Subcutaneous abdominal adipose tissue (tissue), 5 donors: ENCODE measurements around the gene TTC24.

Source experiments
- H3K27ac ChIP-seq: one replicate; pipeline ENCODE4 v1.7.0; 2013; ENCODE audit warnings: low read depth, mild to moderate bottlenecking, inconsistent platforms, low read length, moderate library complexity
- H3K27me3 ChIP-seq, 5 donors: one replicate each; pipeline ENCODE4 v1.7.0; 2013; ENCODE audit warnings: low read length in 5 of 5, inconsistent platforms in 1 of 5; ENCODE audit not compliant: control insufficient read depth in 5 of 5, insufficient read depth in 4 of 5
- H3K36me3 ChIP-seq, 5 donors: one replicate each; pipeline ENCODE4 v1.7.0; 2013; ENCODE audit warnings: low read length in 5 of 5; ENCODE audit not compliant: control insufficient read depth in 5 of 5, insufficient read depth in 5 of 5
- H3K4me1 ChIP-seq, 5 donors: one replicate each; pipeline ENCODE4 v1.7.0; 2013; ENCODE audit warnings: low read length in 5 of 5, mild to moderate bottlenecking in 3 of 5, moderate library complexity in 1 of 5; ENCODE audit not compliant: control insufficient read depth in 5 of 5, insufficient read depth in 5 of 5
- H3K4me3 ChIP-seq, 5 donors: one replicate each; pipeline ENCODE4 v1.7.0; 2013; ENCODE audit warnings: low read length in 5 of 5, low read depth in 1 of 5
- H3K9ac ChIP-seq, 5 donors: one replicate each; pipeline ENCODE4 v1.7.0; 2013; ENCODE audit warnings: low read length in 5 of 5, mild to moderate bottlenecking in 4 of 5, moderate library complexity in 3 of 5
- H3K9me3 ChIP-seq, 5 donors: one replicate each; pipeline ENCODE4 v1.7.0; 2013; ENCODE audit warnings: low read length in 5 of 5; ENCODE audit not compliant: control insufficient read depth in 5 of 5
- donor health status: healthy.
- donor health status: healthy.
- donor health status: healthy.
- donor health status: healthy.
- donor health status: healthy.

TTC24 gene

DNA sequence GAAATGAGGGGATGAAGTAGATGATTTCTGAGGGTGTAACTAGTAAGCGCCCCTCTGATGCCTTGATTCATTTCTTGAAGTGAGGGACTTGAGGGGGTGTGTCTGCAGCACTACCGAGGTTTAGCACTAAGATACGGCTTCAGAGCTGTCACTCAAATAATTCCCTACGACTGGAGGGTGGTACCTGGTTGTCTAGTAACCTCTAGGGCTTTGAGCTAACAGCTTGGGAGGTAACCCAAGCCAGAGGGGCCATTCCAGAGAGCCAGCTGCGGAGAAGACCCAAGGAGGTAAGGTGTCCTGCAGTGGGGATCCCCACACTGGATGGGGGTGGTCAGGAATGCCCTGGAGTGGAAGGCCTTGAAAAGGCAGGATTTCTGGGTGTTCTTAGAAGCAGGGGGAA lies at the start of gene TTC24:
TTC24 (plus strand) TSS at position 252 of the 400 bp plus-strand sequence. CDS start 1,642 bp downstream, outside the sequence.
- no peak within 1 kb of the TSS for H3K9ac ChIP-seq
- no peak within 1 kb of the TSS for H3K4me3 ChIP-seq
- no peaks in the 10 kb centered on the region for H3K9me3 ChIP-seq
- no peaks in the 10 kb centered on the region for H3K27me3 ChIP-seq
- no peaks in the 10 kb centered on the region for H3K36me3 ChIP-seq
- peaks cover 0 to 2% (median 0%) of the 10 kb centered on the region in 5 donors for H3K4me1 ChIP-seq
- H3K27ac ChIP-seq = no peak within 1 kb of the TSS

DNA sequence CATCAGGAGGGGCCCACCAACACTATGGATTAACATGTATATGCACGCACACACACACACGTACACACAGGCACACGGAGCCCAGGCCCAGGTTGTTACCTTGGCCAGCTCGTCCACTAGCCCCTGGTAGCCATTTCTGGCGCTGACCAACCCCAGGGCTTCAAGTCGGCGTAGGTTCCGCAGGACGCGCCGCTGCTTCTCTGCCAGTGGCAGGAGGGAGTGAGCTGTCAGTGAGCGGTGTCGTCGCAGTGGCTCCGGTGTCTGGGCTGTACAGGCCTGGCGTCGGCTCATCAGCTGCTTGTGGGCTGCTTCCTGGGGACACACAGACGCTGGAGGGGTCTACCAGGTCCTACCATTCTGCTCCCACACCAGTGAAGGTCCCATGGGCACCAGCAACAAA lies 49.5 kb upstream of the TTC24 start:
- Histone ChIP-seq H3K4me3 (no peak overlapping the region), H3K9me3 (no peaks in the 10 kb centered on the region), H3K27ac (no peak overlapping the region), H3K36me3 (no peaks in the 10 kb centered on the region), H3K4me1 (peaks cover 0 to 9% (median 0%) of the 10 kb centered on the region in 5 donors), H3K9ac (no peak overlapping the region), H3K27me3 (no peaks in the 10 kb centered on the region)

DNA sequence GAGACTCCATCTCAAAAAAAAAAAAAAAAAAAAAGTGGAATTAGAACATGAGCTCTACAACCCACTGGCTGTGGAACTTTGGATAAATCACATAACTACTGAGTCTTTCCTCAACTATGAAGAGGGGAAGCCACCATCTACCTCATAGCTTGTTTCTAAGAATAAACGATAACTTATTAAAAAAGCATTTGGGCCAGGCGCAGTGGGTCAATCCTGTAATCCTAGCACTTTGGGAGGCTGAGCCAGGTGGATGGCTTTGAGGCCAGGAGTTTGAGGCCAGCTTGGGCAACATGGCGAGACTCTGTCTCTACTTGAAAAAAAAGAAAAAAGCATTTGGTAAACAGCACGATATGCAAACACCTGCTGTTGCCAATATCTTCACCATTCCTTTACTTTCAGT lies 47.1 kb upstream of the TTC24 start:
- no peaks in the 10 kb centered on the region for H3K9me3 ChIP-seq
- no peak overlapping the region for H3K9ac ChIP-seq
- H3K4me3 ChIP-seq = no peak overlapping the region
- no peak overlapping the region for H3K27ac ChIP-seq
- no peaks in the 10 kb centered on the region for H3K36me3 ChIP-seq
- H3K27me3 ChIP-seq = no peaks in the 10 kb centered on the region
- H3K4me1 ChIP-seq = no peaks in the 10 kb centered on the region

DNA sequence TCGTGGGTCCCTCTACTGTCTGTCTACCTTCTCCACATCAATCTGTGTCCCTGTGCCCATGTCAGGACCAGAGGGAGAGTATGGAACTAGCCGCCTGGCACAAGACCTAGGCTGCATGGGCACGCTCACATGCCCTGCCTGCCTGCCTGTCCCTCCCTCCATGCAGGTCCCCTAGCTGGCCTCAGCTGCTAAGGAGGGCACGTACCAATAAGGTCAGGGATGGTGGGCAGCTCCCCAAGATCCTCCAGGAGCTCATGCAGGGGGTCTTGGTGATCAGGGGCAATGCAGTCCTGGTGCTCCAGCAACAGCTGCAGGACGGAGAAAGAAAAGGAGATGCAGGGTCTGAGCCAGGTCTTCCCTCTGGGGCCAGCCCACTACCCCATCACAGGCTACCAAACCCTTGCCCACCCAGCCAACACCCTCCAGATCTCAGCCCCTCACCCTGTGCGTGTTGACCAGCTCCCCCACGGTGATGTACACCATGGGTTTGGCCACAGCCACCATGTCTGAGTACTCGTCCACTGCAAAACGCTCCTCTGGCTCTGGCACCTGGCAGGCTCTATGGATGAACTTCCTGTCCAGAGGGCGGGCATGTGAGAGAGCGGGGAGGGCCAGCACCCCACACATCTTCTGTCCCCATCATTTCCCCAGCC lies 45.8 kb upstream of the TTC24 start:
- no peak overlapping the region for H3K9ac ChIP-seq

DNA sequence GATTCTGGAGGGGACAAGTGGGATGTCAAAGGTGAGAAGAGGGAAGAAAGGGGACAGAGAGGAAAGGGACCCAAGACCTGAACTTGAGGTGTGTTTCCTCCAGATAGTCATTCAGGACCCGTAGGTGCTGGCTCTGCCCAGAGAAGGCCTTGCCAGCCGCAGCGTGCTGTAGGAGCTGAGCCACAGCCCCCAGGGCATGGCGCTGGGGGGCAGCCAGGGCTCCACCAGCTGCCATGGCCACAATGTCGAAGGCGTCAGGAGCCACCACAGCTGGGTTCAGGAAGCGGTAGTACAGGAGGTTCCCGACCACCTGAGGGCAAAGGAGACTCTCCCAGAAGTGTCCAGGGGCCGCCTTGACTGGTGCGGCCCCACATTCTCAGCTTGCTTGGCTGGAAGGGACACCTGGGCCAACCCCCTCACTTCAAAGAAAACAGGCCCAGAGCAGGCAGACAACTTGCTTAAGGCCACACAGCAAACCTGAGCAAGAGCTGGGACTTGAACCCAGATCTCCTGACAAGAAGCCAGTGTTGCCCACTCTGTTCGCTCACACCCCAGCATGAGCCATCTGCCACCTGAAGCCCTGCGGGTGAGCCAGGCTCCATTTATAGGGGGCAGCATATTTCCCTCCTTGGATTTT lies 45.0 kb upstream of the TTC24 start:
- Histone ChIP-seq H3K4me3 (no peak overlapping the region), H3K36me3 (no peaks in the 10 kb centered on the region), H3K27ac (no peak overlapping the region), H3K9ac (no peak overlapping the region), H3K9me3 (no peaks in the 10 kb centered on the region), H3K4me1 (peaks cover 0 to 5% (median 0%) of the 10 kb centered on the region in 5 donors), H3K27me3 (no peaks in the 10 kb centered on the region)

More for the DNA sequence above, 45.8 kb upstream of the TTC24 start:
- H3K4me3 ChIP-seq = no peak overlapping the region
- H3K36me3 ChIP-seq = no peaks in the 10 kb centered on the region
- H3K27ac ChIP-seq = no peak overlapping the region
- no peaks in the 10 kb centered on the region for H3K9me3 ChIP-seq
- H3K27me3 ChIP-seq = no peaks in the 10 kb centered on the region
- no peaks in the 10 kb centered on the region for H3K4me1 ChIP-seq

DNA sequence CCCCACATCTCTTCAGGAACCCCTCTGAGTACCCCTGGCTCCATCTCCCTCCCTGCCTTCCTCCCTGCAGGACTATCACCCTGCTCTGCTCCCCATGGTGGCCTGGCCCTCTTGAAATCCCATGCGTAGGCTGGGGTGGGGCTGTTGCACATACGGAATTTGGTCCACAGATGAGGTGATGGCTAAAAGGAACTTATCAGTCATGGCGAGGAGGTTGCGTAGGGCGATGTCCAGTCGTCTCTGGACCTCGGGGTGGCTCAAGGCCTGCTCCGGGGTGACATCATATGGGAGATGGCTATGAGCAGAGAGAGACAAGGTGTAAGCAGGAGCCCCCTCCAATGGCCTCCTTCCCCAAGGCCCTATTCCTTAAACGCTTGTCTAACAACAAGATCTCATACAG lies 42.5 kb upstream of the TTC24 start:
- no peak overlapping the region for H3K4me3 ChIP-seq
- peaks cover 0 to 19% (median 3%) of the 10 kb centered on the region in 5 donors for H3K4me1 ChIP-seq
- no peaks in the 10 kb centered on the region for H3K9me3 ChIP-seq
- no peaks in the 10 kb centered on the region for H3K27me3 ChIP-seq
- H3K36me3 ChIP-seq = no peaks in the 10 kb centered on the region
- H3K27ac ChIP-seq = no peak overlapping the region
- H3K9ac ChIP-seq = no peak overlapping the region

DNA sequence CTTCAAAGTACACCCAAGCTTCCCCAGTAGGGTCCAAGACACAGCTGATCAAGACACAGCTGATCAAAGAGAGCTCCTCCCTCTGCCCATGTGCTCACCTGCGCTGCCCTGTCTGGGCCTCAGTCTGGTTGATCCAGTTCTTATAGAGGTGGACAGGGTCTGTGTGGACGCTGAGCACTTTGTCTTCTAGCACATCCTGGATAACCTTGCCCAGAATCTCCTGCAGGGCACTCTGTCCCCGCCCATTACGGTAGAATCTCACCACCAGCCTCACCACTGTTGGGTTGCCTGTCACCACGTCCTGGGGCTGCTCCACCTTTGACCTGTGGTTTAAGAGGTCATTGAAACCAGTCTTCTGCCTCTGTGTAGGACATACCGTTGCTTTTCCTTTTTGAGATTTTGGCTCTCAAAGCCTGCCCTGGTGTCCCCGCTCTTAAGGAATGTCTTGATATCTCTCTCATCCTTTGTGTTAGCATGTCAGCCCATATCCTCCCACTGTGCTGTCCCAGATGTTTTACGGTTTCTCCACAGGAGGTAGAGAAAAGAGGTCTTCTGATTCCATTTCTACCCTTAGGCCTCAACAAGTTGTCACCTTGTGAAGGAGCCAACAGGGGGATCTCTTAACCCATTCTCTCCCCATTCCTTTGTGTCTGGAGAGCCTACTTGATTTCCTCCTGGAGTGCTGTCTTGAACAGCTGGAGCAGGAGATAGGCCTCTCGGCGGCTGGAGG lies 40.6 kb upstream of the TTC24 start:
- H3K9ac ChIP-seq = no peak overlapping the region
- H3K27ac ChIP-seq = no peak overlapping the region
- no peaks in the 10 kb centered on the region for H3K9me3 ChIP-seq
- no peak overlapping the region for H3K4me3 ChIP-seq
- no peaks in the 10 kb centered on the region for H3K27me3 ChIP-seq
- no peaks in the 10 kb centered on the region for H3K36me3 ChIP-seq
- peaks cover 0 to 19% (median 3%) of the 10 kb centered on the region in 5 donors for H3K4me1 ChIP-seq

DNA sequence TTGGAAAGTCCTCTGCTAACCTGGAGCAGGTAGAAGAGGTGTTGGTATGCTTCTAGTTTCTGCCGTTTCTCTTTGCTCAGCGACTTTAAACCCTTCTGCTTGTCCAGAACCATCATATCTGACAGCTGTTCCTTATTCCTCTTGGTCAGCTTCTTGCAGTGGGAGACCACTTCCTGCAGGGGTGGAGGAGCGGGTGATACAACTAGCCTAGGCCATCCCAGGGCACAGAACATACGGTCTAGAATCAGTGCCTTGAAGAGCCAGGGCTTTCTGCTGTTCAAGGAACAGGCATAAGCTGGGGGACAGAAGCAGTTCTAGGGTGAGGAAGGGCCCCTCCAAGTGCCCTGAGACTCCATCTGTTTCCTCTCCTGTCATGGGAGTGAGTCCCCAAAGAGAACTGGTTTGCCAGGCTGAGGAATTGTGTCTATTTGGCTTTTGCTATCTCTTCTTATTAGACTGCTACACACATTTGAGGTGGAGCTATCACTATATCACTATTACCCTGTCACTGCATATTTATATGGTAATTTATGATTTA lies 39.6 kb upstream of the TTC24 start:
- no peaks in the 10 kb centered on the region for H3K36me3 ChIP-seq
- no peaks in the 10 kb centered on the region for H3K9me3 ChIP-seq

DNA sequence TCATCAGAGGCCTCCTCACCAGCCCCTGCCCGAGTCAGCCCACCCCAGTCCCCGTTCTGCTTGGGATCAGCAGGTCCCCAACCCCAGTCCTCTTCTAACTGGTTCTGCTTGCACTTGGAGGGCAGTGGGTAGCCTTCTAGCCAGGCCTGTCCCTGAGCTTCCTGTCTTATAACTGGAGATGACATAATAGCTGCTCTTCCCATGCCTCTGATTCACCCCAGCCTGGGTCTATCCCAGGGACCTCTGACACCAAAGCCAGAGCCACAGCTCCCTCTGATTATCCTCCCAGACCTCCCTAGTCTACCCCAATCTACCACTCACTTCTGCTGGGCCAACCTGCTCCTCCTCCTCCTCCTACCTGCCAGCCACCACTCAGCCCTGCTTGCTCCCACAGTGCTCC lies 38.6 kb upstream of the TTC24 start:
- Histone ChIP-seq H3K4me1 (peaks cover 0 to 19% (median 3%) of the 10 kb centered on the region in 5 donors), H3K36me3 (no peaks in the 10 kb centered on the region), H3K4me3 (no peak overlapping the region), H3K27ac (no peak overlapping the region), H3K27me3 (no peaks in the 10 kb centered on the region), H3K9me3 (no peaks in the 10 kb centered on the region), H3K9ac (no peak overlapping the region)

More for the DNA sequence above, 39.6 kb upstream of the TTC24 start:
- Histone ChIP-seq H3K4me3 (no peak overlapping the region), H3K4me1 (peaks cover 0 to 19% (median 3%) of the 10 kb centered on the region in 5 donors), H3K27me3 (no peaks in the 10 kb centered on the region), H3K9ac (no peak overlapping the region), H3K27ac (no peak overlapping the region)

DNA sequence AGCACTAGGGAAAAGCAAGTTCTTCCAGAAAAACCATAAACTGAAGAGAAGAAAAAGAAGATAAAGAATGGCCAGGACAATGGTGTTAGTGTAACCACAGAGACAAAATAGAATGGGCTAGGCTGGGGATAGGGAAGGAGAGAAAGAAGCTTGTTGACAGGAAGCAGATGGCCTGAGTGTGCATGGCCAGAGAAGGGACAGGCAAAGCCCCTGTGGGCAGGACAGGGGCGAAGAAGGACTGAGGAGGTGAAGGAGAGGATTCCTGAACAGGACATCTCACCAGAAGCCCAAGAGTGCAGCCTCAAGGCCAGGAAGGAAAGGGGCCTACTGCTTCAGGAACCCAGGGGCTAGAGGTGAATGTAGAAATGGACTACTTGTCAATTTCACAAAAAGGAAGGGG lies 36.5 kb upstream of the TTC24 start:
- Histone ChIP-seq H3K27me3 (no peaks in the 10 kb centered on the region), H3K27ac (no peak overlapping the region), H3K4me3 (no peak overlapping the region), H3K9ac (no peak overlapping the region), H3K4me1 (peaks cover 0 to 19% (median 3%) of the 10 kb centered on the region in 5 donors), H3K9me3 (no peaks in the 10 kb centered on the region), H3K36me3 (no peaks in the 10 kb centered on the region)
